Uterus (tissue), 2 donors: ENCODE data around the gene ASB12.

Experiments
- POLR2A ChIP-seq, 2 donors: fragments of 450-650 bp; IDR thresholded peaks; one replicate each; pipeline ENCODE4 v1.6.1; 2016; ENCODE audit warnings: antibody characterized with exemption in 2 of 2, mild to moderate bottlenecking in 1 of 2, moderate library complexity in 1 of 2
- TF ChIP-seq, protein P1 (sequence below), 4 experiments: fragments of 200-600 bp in 2 of 4; fragments of 450-650 bp in 2 of 4; sonication (generic) in 2 of 4; IDR thresholded peaks; one replicate each; pipeline ENCODE4 v1.5.1; 2016 to 2019; ENCODE audit warnings: antibody characterized with exemption in 4 of 4, mild to moderate bottlenecking in 2 of 4, moderate library complexity in 1 of 4

DNA sequence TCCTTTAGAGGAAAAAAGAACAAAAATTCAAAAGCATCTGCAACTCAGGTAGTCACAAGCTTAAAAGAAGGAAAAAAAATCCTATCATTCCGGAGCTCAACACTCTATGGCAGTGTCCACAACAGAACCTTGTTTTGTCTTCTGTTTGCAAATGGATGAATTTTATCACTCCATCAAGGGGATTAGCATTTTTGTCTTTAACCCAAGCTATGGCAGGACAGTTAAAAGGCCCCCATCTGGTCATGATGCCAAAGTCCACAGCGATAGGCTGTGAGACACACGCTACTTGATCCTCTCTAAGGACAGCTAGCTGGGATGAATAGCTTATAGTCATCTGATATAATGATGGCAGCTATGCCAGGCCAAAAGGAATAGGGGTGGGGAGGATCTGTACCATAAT is 41.5 kb downstream of the ASB12 start:
- TF ChIP-seq, protein P1, sequence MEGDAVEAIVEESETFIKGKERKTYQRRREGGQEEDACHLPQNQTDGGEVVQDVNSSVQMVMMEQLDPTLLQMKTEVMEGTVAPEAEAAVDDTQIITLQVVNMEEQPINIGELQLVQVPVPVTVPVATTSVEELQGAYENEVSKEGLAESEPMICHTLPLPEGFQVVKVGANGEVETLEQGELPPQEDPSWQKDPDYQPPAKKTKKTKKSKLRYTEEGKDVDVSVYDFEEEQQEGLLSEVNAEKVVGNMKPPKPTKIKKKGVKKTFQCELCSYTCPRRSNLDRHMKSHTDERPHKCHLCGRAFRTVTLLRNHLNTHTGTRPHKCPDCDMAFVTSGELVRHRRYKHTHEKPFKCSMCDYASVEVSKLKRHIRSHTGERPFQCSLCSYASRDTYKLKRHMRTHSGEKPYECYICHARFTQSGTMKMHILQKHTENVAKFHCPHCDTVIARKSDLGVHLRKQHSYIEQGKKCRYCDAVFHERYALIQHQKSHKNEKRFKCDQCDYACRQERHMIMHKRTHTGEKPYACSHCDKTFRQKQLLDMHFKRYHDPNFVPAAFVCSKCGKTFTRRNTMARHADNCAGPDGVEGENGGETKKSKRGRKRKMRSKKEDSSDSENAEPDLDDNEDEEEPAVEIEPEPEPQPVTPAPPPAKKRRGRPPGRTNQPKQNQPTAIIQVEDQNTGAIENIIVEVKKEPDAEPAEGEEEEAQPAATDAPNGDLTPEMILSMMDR (IDR thresholded peaks at IDR 0.05) = no peak
- TF ChIP-seq POLR2A (IDR thresholded peaks at IDR 0.05) = no peak
